Prostate gland (tissue), 2 donors: ENCODE measurements around the gene OSBP2. TPM values are rescaled to one million over a fixed set of nuclear protein-coding genes. Genes with fewer than 3 reads are reported as not detected.

Experiments
- DNase-seq: peaks from one replicate; pipeline ENCODE4 v3.0.0-alpha.2; 2019; ENCODE audit warnings: low spot score
- H3K27ac ChIP-seq, 2 donors: fragments of 200-600 bp; sonication (generic); 2 replicates each; pipeline ENCODE4 v1.5.1; 2017 to 2019
- H3K27me3 ChIP-seq: fragments of 200-600 bp; sonication (generic); replicated peaks from 2 replicates; pipeline ENCODE4 v1.5.1; 2019; ENCODE audit not compliant: insufficient read depth
- H3K36me3 ChIP-seq, 2 donors: fragments of 200-600 bp; sonication (generic); 1 replicate in 1 of 2; 2 replicates in 1 of 2; pipeline versions ENCODE4 v1.5.1 to v1.8.1; 2017 to 2019
- H3K4me1 ChIP-seq: fragments of 200-600 bp; sonication (generic); replicated peaks from 2 replicates; pipeline ENCODE4 v1.5.1; 2019
- H3K4me3 ChIP-seq, 2 donors: fragments of 200-600 bp; sonication (generic); 2 replicates each; pipeline ENCODE4 v1.5.1; 2017 to 2019
- H3K9me3 ChIP-seq: fragments of 200-600 bp; sonication (generic); 2 replicates; pipeline ENCODE4 v1.5.1; 2017
- POLR2A ChIP-seq: fragments of 450-650 bp; IDR thresholded peaks from one replicate; pipeline ENCODE4 v1.6.1; 2016; ENCODE audit warnings: antibody characterized with exemption, mild to moderate bottlenecking
- POLR2AphosphoS5 ChIP-seq: sonication (generic); formaldehyde crosslinking; IDR thresholded peaks from one replicate; pipeline ENCODE4 v1.6.1; 2017; ENCODE audit warnings: antibody characterized with exemption
- WGBS: methylation state at CpG from one replicate; pipeline ENCODE4 v1.1.5; 2018; 5-methylcytosine and 5-hydroxymethylcytosine counted together
- intact Hi-C: fragments of 100-400 bp; cut with DNase I; formaldehyde crosslinking; loops from one replicate; pipeline ENCODE4 v1.14.2; 2022
- total RNA-seq, 2 donors: library from RNA; depleted of rRNA; stranded (reverse); fragments of >200 nt; gene quantifications; one replicate each; pipeline ENCODE4 v1.1.0, GENCODE V29; 2016
- TF ChIP-seq, protein P1 (sequence below), 4 experiments: fragments of 200-600 bp in 2 of 4; fragments of 450-650 bp in 2 of 4; sonication (generic) in 2 of 4; IDR thresholded peaks; 1 replicate in 3 of 4; 2 replicates in 1 of 4; pipeline ENCODE4 v1.5.1; 2016 to 2019; ENCODE audit warnings: antibody characterized with exemption in 4 of 4, mild to moderate bottlenecking in 2 of 4, moderate library complexity in 2 of 4

OSBP2 gene
- total RNA-seq, 2 donors from 2014 or later: 4.5 to 16.2 TPM

DNA sequence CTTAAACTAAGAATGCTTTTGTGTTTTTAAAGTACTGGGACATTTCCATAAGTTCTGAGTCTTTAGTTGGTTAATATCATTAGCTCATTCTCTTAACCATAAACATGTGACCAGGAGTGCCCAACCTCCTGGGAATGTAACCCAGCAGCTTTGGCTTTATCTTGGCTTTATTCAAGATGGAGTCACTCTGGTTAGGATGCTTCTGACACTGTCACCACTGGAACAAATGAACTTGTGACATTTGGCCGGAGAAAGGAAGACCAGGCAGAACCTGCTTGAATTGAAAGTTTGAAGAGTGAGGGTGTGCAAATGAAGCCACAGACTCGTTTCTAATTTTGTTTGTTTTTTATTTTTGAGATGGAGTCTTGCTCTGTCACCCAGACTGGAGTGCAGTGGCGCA, 54.6 kb downstream of the OSBP2 start:
- H3K9me3 ChIP-seq: no peaks in the 10 kb centered on the region
- WGBS: 83% methylated on average over 3 of the region's 3 CpGs
- no peak for DNase-seq
- H3K4me1 ChIP-seq: no peaks in the 10 kb centered on the region
- TF ChIP-seq POLR2A (no peak), POLR2AphosphoS5 (no peak)
- TF ChIP-seq, protein P1, sequence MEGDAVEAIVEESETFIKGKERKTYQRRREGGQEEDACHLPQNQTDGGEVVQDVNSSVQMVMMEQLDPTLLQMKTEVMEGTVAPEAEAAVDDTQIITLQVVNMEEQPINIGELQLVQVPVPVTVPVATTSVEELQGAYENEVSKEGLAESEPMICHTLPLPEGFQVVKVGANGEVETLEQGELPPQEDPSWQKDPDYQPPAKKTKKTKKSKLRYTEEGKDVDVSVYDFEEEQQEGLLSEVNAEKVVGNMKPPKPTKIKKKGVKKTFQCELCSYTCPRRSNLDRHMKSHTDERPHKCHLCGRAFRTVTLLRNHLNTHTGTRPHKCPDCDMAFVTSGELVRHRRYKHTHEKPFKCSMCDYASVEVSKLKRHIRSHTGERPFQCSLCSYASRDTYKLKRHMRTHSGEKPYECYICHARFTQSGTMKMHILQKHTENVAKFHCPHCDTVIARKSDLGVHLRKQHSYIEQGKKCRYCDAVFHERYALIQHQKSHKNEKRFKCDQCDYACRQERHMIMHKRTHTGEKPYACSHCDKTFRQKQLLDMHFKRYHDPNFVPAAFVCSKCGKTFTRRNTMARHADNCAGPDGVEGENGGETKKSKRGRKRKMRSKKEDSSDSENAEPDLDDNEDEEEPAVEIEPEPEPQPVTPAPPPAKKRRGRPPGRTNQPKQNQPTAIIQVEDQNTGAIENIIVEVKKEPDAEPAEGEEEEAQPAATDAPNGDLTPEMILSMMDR (IDR thresholded peaks at IDR 0.05): no peak
- intact Hi-C loops: no loop called here
- no peak overlapping the region for H3K27ac ChIP-seq
- no peaks in the 10 kb centered on the region for H3K36me3 ChIP-seq
- no peak overlapping the region for H3K4me3 ChIP-seq
- no peaks in the 10 kb centered on the region for H3K27me3 ChIP-seq

DNA sequence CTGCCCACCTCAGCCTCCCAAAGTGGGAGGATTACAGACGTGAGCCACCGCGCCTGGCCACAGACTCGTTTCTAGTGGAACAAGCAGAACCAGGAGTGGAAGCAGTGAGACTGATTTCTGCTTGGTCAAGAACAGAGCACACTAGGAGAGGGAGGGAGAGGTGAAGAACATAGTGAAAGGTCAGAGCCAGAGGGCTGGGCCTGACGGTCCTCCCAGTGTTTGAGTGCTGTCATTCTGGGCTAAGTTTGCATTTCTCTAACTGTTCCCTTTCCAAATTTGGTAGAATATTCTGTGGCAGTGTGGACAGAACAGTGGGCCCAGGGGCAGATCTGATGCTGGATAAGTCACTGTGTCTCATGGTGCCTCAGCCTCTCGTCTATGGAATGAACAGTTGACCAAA, 55.2 kb downstream of the OSBP2 start:
- no peak for DNase-seq
- Histone ChIP-seq H3K9me3 (no peaks in the 10 kb centered on the region), H3K4me3 (no peak overlapping the region), H3K36me3 (no peaks in the 10 kb centered on the region), H3K27ac (no peak overlapping the region), H3K4me1 (no peaks in the 10 kb centered on the region), H3K27me3 (no peaks in the 10 kb centered on the region)
- 76% methylated on average over 6 of the region's 6 CpGs for WGBS
- TF ChIP-seq POLR2AphosphoS5: no peak
- intact Hi-C loops: no loop called here

DNA sequence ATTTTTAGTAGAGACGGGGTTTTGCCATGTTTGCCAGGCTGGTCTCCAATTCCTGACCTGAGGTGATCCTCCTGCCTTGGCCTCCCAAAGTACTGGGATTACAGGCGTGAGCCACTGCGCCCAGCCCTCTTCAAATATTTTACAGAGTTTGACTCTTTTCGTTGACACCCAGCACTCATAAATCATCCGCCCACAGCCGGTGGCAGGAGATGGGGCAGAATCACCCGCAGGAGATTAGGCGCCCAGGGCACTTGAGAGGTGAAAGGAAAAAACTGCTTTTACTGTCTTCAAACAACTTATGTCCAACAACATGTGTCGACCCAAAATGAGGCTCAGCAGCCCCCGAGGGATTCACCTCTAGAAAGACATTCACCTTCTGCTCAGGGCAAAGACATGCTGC, 56.9 kb downstream of the OSBP2 start:
- 68% methylated on average over 10 of the region's 10 CpGs for WGBS
- H3K4me3 ChIP-seq: no peak overlapping the region
- H3K27me3 ChIP-seq: no peaks in the 10 kb centered on the region
- no peak overlapping the region for H3K27ac ChIP-seq
- TF ChIP-seq, protein P1 (IDR thresholded peaks at IDR 0.05): no peak
- no peak for TF ChIP-seq POLR2AphosphoS5
- no peak for TF ChIP-seq POLR2A
- intact Hi-C loops: no loop called here
- DNase-seq: no peak
- H3K4me1 ChIP-seq: no peaks in the 10 kb centered on the region
- H3K36me3 ChIP-seq: no peaks in the 10 kb centered on the region
- no peaks in the 10 kb centered on the region for H3K9me3 ChIP-seq

DNA sequence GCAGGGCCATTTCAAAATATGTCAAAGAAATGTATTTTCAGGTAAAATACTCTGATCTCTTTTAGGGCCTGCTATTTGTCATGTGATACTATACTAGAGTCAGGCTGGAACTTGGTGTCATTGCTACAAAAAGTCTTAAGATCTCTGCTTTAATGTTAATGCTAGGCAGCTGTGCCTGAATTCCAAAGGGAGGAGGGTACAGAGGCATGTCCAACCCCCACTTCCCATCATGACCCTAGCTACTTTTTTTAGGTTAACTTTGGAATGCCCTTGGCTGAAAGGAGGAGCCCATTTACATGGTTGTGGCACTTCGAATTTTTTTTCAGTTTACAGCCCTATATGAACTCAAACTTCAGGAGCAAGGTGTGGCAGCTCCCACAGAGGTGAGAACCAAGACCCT, 58.1 kb downstream of the OSBP2 start:
- TF ChIP-seq POLR2A (no peak), POLR2AphosphoS5 (no peak)
- TF ChIP-seq, protein P1 (IDR thresholded peaks at IDR 0.05): no peak
- WGBS: 65% methylated on average over 1 of the region's 1 CpG
- intact Hi-C loops: no loop called here
- H3K9me3 ChIP-seq: no peaks in the 10 kb centered on the region
- H3K4me3 ChIP-seq: no peak overlapping the region
- no peak for DNase-seq
- no peak overlapping the region for H3K27ac ChIP-seq
- H3K36me3 ChIP-seq: no peaks in the 10 kb centered on the region
- H3K4me1 ChIP-seq: no peaks in the 10 kb centered on the region
- no peaks in the 10 kb centered on the region for H3K27me3 ChIP-seq

DNA sequence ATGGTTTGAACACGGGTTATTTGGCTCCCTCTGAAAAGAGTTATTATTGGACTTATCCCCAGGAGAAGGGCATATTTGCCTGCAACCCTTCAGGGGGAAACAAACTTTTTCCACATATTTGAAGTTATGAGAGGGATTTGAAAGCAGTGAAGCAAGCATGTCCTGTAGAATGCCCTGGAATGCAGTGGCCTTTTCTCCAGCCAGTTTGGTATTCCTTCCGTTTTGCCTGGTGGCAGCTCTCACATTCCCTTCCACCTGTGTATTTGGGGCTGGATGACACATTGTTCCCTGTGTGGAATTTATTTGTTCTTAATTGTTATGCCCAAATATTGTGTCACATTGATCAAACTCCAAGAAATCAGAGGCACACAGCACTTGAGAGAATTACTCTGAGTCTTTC, 59.0 kb downstream of the OSBP2 start:
- Histone ChIP-seq H3K4me1 (no peaks in the 10 kb centered on the region), H3K9me3 (no peaks in the 10 kb centered on the region), H3K4me3 (no peak overlapping the region), H3K27ac (no peak overlapping the region), H3K36me3 (no peaks in the 10 kb centered on the region), H3K27me3 (no peaks in the 10 kb centered on the region)
- WGBS: 49% methylated on average over 2 of the region's 2 CpGs
- TF ChIP-seq, protein P1 (IDR thresholded peaks at IDR 0.05): no peak
- TF ChIP-seq POLR2A (no peak), POLR2AphosphoS5 (no peak)
- DNase-seq: no peak
- intact Hi-C loops: loop anchor here (2.0 kb wide), 1 partner anchor 119 kb away; the partner anchor contains the start of gene SLC35E4
